OCI-LY1 (cell line): ENCODE measurements around the gene H1-8.

Experiments
- H2AFZ ChIP-seq: fragments of 200-600 bp; sonication (generic), shearing (Covaris generic); 2 replicates; pipeline ENCODE4 v1.6.0; 2014; ENCODE audit warnings: antibody characterized with exemption, mild to moderate bottlenecking, low read length
- H3F3A ChIP-seq: fragments of 200-600 bp; sonication (generic), shearing (Covaris generic); 2 replicates; pipeline ENCODE4 v1.6.0; 2014; ENCODE audit warnings: mild to moderate bottlenecking, antibody characterized with exemption, low read length, moderate library complexity; ENCODE audit not compliant: insufficient read depth
- H3K27ac ChIP-seq: fragments of 200-600 bp; sonication (generic); 2 replicates; pipeline ENCODE4 v1.5.1; 2014; ENCODE audit warnings: low read length, mixed run types, mild to moderate bottlenecking, low read depth; ENCODE audit not compliant: poor library complexity, severe bottlenecking
- H3K27me3 ChIP-seq: fragments of 200-600 bp; sonication (generic); 2 replicates; pipeline ENCODE4 v1.6.0; 2014; ENCODE audit warnings: antibody characterized with exemption, mild to moderate bottlenecking, low read length, moderate library complexity; ENCODE audit not compliant: insufficient read depth
- H3K36me3 ChIP-seq: fragments of 200-600 bp; sonication (generic); 2 replicates; pipeline ENCODE4 v1.6.1; 2014; ENCODE audit warnings: mild to moderate bottlenecking, antibody characterized with exemption, low read length, moderate library complexity, mixed read lengths; ENCODE audit not compliant: insufficient read depth
- H3K4me1 ChIP-seq: fragments of 200-600 bp; sonication (generic); 2 replicates; pipeline ENCODE4 v1.5.1; 2014; ENCODE audit warnings: mild to moderate bottlenecking, low read length, moderate library complexity; ENCODE audit not compliant: insufficient read depth, severe bottlenecking
- H3K4me2 ChIP-seq: fragments of 200-600 bp; sonication (generic), shearing (Covaris generic); 2 replicates; pipeline ENCODE4 v1.6.1; 2014; ENCODE audit warnings: low read length
- H3K4me3 ChIP-seq: fragments of 200-600 bp; sonication (generic); 2 replicates; pipeline ENCODE4 v1.5.1; 2014; ENCODE audit warnings: low read length, low read depth, mild to moderate bottlenecking, mixed read lengths; ENCODE audit not compliant: poor library complexity, severe bottlenecking
- H3K79me2 ChIP-seq: fragments of 200-600 bp; shearing (Covaris generic); 2 replicates; pipeline ENCODE4 v1.6.1; 2016; ENCODE audit warnings: mixed run types, low read length, mixed read lengths; ENCODE audit not compliant: insufficient read depth
- H3K9ac ChIP-seq: fragments of 200-600 bp; sonication (generic), shearing (Covaris generic); 2 replicates; pipeline ENCODE4 v1.6.1; 2014; ENCODE audit warnings: mild to moderate bottlenecking, low read length, mixed read lengths
- H3K9me2 ChIP-seq: fragments of 200-600 bp; sonication (generic), shearing (Covaris generic); 2 replicates; pipeline ENCODE4 v1.6.1; 2014; ENCODE audit warnings: low read depth, mild to moderate bottlenecking, low read length, mixed read lengths
- H3K9me3 ChIP-seq: fragments of 200-600 bp; shearing (Covaris generic); 2 replicates; pipeline ENCODE4 v1.6.1; 2014; ENCODE audit warnings: low read length, mixed read lengths
- H4K20me1 ChIP-seq: fragments of 200-600 bp; sonication (generic), shearing (Covaris generic); 2 replicates; pipeline ENCODE4 v1.6.0; 2016; ENCODE audit warnings: mild to moderate bottlenecking, low read length; ENCODE audit not compliant: insufficient read depth
- EZH2 ChIP-seq: fragments of 200-600 bp; sonication (generic), shearing (Covaris generic); IDR thresholded peaks from 2 replicates; pipeline ENCODE4 v1.8.0; 2017; ENCODE audit warnings: borderline replicate concordance, mixed run types, mild to moderate bottlenecking, antibody characterized with exemption, low read length, moderate library complexity, mixed read lengths
- TF ChIP-seq, protein P1 (sequence below): fragments of 200-600 bp; sonication (generic), shearing (Covaris generic); IDR thresholded peaks from 2 replicates; pipeline ENCODE4 v1.5.1; 2017; ENCODE audit warnings: mild to moderate bottlenecking, antibody characterized with exemption, low read length, moderate library complexity, mixed read lengths

The H1-8 gene

GRCh38 chr3:129548104-129548965, 5.4 kb downstream of the H1-8 start:
- H3K9me3 ChIP-seq: no peaks in the 10 kb centered on the region
- H3K9me2 ChIP-seq: no peaks in the 10 kb centered on the region
- H3K4me1 ChIP-seq: no peaks in the 10 kb centered on the region
- no peaks in the 10 kb centered on the region for H3F3A ChIP-seq
- H3K27ac ChIP-seq: no peak overlapping the region
- peaks cover 7% of the 10 kb centered on the region; the same call in 1 of the 2 replicates for H3K27me3 ChIP-seq
- no peaks in the 10 kb centered on the region for H3K79me2 ChIP-seq
- H4K20me1 ChIP-seq: no peaks in the 10 kb centered on the region
- TF ChIP-seq EZH2: no peak
- TF ChIP-seq, protein P1, sequence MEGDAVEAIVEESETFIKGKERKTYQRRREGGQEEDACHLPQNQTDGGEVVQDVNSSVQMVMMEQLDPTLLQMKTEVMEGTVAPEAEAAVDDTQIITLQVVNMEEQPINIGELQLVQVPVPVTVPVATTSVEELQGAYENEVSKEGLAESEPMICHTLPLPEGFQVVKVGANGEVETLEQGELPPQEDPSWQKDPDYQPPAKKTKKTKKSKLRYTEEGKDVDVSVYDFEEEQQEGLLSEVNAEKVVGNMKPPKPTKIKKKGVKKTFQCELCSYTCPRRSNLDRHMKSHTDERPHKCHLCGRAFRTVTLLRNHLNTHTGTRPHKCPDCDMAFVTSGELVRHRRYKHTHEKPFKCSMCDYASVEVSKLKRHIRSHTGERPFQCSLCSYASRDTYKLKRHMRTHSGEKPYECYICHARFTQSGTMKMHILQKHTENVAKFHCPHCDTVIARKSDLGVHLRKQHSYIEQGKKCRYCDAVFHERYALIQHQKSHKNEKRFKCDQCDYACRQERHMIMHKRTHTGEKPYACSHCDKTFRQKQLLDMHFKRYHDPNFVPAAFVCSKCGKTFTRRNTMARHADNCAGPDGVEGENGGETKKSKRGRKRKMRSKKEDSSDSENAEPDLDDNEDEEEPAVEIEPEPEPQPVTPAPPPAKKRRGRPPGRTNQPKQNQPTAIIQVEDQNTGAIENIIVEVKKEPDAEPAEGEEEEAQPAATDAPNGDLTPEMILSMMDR: no peak
- H3K4me2 ChIP-seq: no peak overlapping the region
- H3K36me3 ChIP-seq: no peaks in the 10 kb centered on the region
- H3K9ac ChIP-seq: no peak overlapping the region
- no peak overlapping the region for H2AFZ ChIP-seq
- H3K4me3 ChIP-seq: no peak overlapping the region

DNA sequence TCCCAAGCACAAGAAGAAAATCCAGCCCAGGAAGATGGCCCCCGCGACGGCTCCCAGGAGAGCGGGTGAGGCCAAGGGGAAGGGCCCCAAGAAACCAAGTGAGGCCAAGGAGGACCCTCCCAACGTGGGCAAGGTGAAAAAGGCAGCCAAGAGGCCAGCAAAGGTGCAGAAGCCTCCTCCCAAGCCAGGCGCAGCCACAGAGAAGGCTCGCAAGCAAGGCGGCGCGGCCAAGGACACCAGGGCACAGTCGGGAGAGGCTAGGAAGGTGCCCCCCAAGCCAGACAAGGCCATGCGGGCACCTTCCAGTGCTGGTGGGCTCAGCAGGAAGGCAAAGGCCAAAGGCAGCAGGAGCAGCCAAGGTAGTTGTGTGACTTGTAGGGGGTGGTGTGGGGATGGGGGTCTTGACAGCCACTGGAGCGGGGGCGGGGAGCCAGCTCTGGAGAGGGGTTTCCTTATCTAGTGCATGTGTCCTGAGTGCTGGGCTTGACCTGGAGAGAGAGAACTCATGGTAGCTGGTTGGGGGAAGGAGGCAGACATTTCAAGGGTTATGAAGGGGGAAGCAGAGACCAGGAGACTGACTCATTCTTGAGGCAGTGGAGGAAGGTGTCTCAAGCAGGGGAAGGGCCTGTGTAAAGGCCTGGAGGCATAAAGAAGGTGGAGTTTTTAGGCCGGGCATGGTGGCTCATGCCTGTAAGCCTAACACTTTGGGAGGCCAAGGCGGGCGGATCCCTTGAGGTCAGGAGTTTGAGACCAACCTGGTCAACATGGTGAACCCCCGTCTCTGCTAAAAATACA, 6.2 kb downstream of the H1-8 start:
- Histone ChIP-seq H3K4me2 (no peak overlapping the region), H3F3A (no peaks in the 10 kb centered on the region), H3K27me3 (peaks cover 7% of the 10 kb centered on the region; the same call in 1 of the 2 replicates), H4K20me1 (no peaks in the 10 kb centered on the region), H3K79me2 (no peaks in the 10 kb centered on the region), H3K9me2 (no peaks in the 10 kb centered on the region), H3K36me3 (no peaks in the 10 kb centered on the region), H2AFZ (no peak overlapping the region), H3K9me3 (no peaks in the 10 kb centered on the region), H3K4me1 (no peaks in the 10 kb centered on the region), H3K4me3 (no peak overlapping the region), H3K27ac (no peak overlapping the region), H3K9ac (no peak overlapping the region)
- no peak for TF ChIP-seq EZH2
- TF ChIP-seq, protein P1: no peak

GRCh38 chr3:129549805-129550204, 6.8 kb downstream of the H1-8 start:
- H3K27me3 ChIP-seq: peaks cover 7% of the 10 kb centered on the region; the same call in 1 of the 2 replicates
- no peaks in the 10 kb centered on the region for H3K9me2 ChIP-seq
- TF ChIP-seq, protein P1: no peak
- TF ChIP-seq EZH2: no peak
- H3K27ac ChIP-seq: no peak overlapping the region
- H3K36me3 ChIP-seq: no peaks in the 10 kb centered on the region
- H3K4me2 ChIP-seq: no peak overlapping the region
- H3K4me1 ChIP-seq: no peaks in the 10 kb centered on the region
- H3K79me2 ChIP-seq: no peaks in the 10 kb centered on the region
- H3K4me3 ChIP-seq: no peak overlapping the region
- H3K9ac ChIP-seq: no peak overlapping the region
- H3K9me3 ChIP-seq: no peaks in the 10 kb centered on the region
- H4K20me1 ChIP-seq: no peaks in the 10 kb centered on the region
- H2AFZ ChIP-seq: no peak overlapping the region
- H3F3A ChIP-seq: no peaks in the 10 kb centered on the region
